ENCODE results near the gene WDR17. TPM values are rescaled to one million over a fixed set of nuclear protein-coding genes. Genes with fewer than 3 reads are reported as not detected.
"Not testable (repeated sequence)": the region's sequence is repeated elsewhere in the genome, so short reads cannot be mapped to it uniquely, and the experiment has no call there.

WDR17 gene
- polyA plus RNA-seq, 3 donors, result 0.45 to 0.98 (median 0.59) TPM

DNA sequence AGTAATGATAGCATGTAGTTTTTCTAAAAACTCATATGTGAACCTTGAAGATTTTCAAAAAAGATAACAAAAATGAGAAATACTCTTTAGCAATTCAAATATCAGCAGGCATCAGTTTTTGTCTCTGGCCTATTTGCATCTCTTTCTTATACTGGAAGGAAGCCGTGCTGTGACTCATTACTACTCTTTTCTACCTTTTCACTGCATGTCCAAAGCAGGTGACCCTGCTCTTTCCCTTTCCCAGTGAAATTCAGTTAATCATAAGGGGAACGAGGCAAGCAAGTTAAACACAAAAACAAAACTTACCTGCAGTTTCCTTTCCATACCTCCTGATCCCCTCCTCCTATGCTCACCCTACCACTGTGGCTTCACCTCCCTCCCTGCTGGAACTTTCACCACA, 120.4 kb downstream of the WDR17 start:
- H3K27ac ChIP-seq (ENCODE audit: low read depth, low read length), result no peak overlapping the region
- 55 to 71% (median 67%) methylated on average over 2 of the region's 2 CpGs for WGBS, 3 donors

DNA sequence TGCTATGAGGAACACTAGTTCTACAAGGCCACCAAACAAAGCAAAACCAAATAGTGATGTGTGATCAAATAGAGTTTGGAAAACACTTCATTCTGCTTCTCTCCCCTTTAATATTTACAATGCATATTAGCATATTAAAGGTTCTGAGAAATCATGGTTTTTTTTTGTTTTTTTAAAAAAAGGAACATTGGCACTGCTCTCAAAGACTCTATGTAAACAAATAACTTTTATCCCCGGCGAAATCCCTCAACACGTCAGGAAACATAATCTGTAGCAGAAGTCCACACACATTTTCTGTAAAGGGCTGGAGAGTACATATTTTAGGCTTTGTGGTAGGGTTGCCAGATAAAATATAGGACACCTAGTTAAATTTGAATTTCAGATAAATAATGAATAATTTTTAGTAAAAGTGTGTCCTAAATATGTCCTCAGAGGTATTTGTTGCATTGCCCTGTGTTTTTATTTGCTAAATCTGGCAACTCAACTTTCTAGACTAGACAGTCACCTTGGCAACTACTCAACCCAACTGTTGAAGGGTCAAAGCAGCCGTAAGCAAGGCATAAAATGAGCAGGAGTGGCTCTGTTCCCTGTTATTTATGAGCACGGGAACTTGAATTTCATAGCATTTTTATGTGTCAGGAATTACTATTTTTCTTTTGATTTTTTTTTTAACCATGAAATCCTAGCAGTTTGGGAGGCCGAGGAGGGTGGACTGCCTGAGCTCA, 121.2 kb downstream of the WDR17 start:
- no peak overlapping the region for H3K27ac ChIP-seq (ENCODE audit: low read depth, low read length)

DNA sequence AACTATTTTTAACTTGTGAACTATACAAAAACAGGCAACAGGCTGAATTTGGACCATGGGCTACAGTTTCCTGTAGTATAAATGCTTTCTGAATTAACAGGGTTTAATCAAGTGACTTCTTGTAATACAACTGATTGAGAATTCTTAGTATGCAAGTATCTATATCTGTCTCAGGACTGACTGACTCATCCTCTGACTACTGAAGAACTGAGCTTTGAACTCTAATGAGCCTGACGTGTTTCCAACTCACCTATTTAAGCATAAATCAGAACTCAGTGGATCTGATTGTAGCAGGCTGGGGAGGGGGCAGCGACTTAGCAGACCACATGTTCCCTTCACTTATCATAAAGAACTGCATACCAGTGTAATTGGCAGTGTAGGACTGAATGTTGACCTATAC, 122.0 kb downstream of the WDR17 start:
- no peak overlapping the region for H3K27ac ChIP-seq (ENCODE audit: low read depth, low read length)
- WGBS, 3 donors, result 62 to 81% (median 79%) methylated on average over 2 of the region's 2 CpGs

More for the DNA sequence above, 121.2 kb downstream of the WDR17 start:
- 63 to 70% (median 63%) methylated on average over 6 of the region's 6 CpGs for WGBS, 3 donors

DNA sequence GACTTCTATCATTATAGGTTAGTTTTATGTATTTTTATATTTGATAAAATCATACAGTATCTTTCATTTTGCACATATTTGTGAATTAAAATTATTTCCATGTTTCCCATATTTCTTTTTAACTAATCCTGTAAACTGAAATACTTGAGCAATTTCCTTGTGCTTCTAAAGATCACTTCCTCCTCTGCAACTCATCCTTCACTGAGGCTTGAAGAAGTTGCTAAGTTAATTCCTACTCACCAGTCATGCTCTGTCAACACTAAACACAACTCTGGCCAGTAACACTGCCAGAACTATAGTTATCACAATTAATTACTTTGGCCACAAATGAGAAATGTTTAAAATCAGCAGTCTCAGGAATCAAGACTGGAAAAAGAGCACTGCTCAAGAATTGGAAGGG, 123.0 kb downstream of the WDR17 start:
- no peak overlapping the region for H3K27ac ChIP-seq (ENCODE audit: low read depth, low read length)

DNA sequence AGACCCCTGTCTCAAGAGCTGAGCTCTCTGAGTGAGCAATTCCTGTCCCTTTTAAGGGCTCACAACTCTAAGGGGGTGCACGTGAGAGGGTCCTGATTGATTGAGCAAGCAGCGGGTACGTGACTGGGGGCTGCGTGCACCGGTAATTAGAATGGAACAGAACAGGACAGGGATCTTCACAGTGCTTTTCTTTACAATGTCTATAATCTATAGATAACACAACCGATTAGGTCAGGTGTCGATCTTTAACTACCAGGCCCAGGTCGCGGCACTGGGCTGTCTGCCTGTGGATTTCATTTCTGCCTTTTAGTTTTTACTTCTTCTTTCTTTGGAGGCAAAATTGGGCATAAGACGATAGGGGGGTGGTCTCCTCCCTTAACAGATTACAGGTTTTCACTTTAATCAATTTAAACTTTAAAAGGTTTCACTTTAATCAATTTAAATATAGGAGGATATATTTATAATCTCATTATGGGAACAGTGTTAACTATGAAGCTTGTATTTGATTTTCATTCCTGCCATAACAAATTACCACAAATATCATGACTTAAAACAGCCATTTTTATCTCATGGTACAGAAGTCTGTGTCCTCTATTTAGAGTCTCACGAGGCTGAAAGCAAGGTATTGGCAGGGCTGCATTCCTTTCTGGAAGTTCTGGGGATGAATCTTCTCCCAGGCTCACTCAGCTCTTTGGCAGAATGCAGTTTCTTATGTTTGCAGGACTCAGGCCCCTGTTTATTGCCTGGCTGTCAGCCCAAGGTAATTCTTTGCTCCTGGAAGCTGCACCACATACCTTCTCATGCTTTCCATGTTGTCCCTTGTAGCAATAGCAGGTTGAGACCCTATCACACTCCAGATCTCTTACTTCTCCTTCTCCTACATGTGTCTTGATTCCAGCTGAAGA, 124.5 kb downstream of the WDR17 start:
- no peak overlapping the region for H3K27ac ChIP-seq (ENCODE audit: low read depth, low read length)
- WGBS, 3 donors, result 67 to 75% (median 72%) methylated on average over 11 of the region's 11 CpGs

DNA sequence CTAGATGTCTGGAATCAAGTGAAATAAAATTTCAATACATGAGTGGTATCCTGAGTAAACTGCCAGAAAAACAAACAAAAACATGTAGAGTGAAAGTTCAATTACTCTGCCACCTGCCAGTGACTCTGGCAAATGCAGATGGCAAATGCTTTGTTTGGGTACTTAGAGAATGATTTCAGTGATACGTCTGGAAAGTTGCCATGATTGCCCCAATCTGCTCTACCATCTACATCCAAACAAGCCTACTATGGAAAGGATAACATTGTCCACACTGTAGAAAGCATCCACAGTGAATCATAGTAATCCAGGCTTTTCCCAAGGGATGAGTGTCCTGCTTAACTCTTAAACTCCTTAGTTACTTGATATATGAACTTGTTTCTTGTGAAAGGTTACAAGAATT, 126.3 kb downstream of the WDR17 start:
- WGBS, 3 donors, result 28 to 35% (median 31%) methylated on average over 1 of the region's 1 CpG
- no peak overlapping the region for H3K27ac ChIP-seq (ENCODE audit: low read depth, low read length)

DNA sequence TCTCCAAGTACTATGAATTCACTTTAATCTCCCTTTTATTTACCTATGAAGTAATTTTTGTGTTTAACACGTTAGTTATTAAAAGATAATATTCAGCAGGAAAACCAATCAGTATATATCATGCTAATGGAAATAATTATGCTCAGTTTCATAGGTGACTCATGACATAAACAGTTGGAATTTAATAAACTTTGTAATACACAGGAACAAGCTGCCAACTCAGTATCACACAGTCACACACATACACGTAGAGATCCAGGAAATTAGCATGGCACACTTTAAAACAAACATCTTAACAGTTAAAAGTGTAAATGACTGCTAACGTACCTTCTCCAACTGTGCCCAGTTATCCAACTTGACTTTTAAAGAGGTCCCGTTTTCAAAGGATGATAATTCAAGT, 127.5 kb downstream of the WDR17 start:
- no peak overlapping the region for H3K27ac ChIP-seq (ENCODE audit: low read depth, low read length)
- 24 to 42% (median 41%) methylated on average over 4 of the region's 4 CpGs for WGBS, 3 donors

DNA sequence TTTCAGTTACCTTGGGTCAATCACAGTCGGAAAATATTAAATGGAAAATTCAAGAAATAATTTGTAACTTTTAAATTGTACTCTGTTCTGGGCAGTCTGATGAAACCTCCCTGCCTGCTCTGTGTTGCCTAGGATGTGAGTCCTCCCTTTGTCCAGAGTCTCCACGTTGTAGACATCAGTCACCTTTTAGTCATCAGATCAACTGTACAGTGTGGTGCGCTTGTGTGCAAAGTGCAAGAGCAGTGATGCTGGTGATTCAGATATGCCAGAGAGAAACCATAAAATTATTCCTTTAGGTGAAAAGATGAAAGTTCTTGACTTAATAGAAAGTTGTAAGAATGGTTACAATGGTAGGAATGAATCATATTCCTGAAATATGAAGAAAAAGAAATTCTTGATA, 128.3 kb downstream of the WDR17 start:
- no peak overlapping the region for H3K27ac ChIP-seq (ENCODE audit: low read depth, low read length)
- WGBS, 3 donors, result 69 to 73% (median 69%) methylated on average over 3 of the region's 3 CpGs

DNA sequence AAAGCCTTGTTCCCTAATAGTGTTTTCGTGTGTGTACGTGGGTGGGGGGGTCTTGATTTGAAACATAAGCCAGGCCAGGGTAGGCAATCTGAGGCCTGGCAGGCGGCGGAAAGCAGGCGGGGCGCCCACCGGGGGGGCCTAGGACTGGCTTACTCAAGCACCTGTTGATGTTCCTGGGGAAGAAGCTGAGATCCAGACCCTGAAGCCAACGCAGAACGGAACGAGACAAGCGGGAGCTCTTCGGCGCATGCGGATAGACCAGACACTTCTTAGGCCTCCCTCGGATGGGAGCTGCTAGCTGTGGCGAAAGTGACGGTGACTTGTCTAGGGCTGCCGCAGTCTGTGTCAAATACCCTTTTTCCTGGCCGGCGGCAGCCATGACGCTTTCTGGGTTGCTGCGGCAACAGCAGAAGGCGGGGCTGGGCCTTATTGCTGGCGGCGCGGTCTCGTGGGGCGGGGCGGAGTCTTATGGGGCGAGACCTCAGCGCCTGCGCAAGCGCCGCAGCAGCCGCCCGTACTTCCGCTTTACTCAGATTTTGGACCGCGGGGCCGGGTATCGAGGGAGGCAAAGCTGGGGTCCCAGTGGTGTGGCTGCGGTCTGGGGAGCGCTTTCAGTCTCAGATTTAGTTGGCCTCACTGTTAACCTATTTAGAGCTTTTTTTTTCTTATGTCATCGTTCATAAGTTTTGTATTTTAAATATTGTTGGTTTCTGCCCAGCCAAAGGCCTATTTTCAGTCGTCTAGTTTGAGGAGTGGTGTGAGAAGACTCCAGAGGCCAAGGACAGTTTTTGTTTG, 129.7 kb downstream of the WDR17 start, which contains the start of gene SPATA4:
Gene SPATA4 (minus strand): TSS at position 402 of the 795 bp plus-strand sequence. CDS start 23 bp downstream, at position 379.
- 1% methylated on average over 45 of the region's 45 CpGs for WGBS, 3 donors

DNA sequence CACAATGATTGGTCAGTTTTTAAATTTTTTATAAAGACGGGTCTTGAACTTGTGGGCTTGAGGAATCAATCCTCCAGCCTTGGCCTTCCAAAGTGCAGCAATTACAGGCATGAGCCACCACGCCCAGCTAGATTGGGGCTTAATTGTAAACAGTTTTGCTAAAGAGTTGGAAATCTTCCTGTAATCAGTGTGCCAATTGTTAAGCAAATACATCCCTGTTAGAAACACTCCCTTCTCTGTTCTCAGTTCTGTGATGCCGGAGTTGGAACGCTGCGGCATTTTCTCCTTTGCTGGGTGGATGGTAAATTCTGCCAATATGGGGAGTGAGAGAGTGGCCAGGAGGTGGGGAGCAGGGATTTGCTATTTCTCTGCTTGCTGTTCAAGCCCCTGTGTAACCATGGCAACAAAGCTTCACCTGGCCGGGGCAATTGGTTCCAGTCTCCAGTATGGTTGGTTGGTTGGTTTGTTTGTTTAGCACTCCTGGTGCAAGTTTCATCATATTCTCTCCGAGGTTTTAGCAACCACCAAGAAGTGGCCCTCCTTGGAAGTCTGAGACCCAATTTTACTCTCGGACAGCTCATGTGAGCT, 132.8 kb downstream of the WDR17 start:
- no peak overlapping the region for H3K27ac ChIP-seq (ENCODE audit: low read depth, low read length)
- 73 to 82% (median 77%) methylated on average over 8 of the region's 8 CpGs for WGBS, 3 donors

More for the DNA sequence above, 129.7 kb downstream of the WDR17 start, which contains the start of gene SPATA4:
- no peak within 1 kb of the TSS for H3K27ac ChIP-seq (ENCODE audit: low read depth, low read length)

DNA sequence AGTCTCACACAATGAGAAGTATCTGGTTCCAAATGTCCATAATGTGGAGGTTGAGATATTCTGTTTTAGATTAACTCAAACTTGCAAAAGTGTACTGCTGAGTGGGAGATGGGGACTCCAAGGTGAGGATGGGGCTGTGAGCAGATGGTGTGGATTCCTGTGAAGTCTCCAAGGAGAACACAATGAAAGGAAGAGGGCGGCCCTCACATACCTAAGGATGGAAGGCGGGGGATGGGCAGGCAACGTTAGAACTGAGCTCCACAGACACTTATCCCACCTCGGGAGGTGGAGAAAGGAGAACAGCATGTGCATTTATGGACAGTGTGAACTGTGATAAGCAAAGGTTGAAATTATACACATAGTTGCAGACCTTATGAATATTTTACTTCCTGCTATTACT, 139.7 kb downstream of the WDR17 start:
- H3K27ac ChIP-seq (ENCODE audit: low read depth, low read length), result no peak overlapping the region
- WGBS, 3 donors, result 55 to 58% (median 58%) methylated on average over 4 of the region's 4 CpGs

DNA sequence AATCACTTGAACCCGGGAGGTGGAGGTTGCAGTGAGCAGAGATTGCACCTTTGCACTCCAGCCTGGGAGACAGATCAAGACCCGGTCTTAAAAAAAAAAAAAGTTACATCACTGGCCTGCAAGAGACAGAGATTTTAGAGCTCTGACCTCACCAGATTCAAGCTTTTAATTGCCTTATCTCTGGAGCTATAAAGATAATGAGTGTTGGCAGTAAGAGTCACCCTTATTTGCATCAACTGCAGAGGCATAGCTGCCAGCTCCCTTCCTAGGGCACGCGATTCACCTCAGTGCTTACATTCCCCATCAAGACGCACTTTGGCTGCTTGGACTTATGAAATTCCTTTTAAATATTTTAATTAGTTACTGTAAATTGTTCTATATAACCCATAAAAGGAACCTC, 142.2 kb downstream of the WDR17 start:
- 73 to 81% (median 78%) methylated on average over 5 of the region's 5 CpGs for WGBS, 3 donors
- no peak overlapping the region for H3K27ac ChIP-seq (ENCODE audit: low read depth, low read length)

DNA sequence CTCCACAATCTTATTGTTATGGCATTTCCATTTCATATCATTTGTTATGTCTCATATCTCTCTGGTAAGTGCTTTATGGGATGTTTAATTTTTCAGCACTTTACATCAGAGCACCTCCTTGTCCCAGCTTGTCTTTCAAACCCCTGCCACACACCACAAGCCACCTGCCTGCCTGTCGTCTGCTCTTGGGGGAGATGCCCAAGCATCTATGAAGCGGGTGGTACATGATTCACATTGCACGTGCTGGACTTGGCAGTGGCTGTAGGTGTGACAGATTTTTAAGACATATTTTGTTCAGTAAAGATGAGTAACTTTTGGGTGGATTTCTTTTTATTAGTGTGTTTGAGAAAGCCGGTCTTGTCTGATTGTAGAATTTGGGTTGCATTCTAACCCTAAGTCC, 143.9 kb downstream of the WDR17 start:
- 84 to 87% (median 87%) methylated on average over 4 of the region's 4 CpGs for WGBS, 3 donors
- no peak overlapping the region for H3K27ac ChIP-seq (ENCODE audit: low read depth, low read length)

DNA sequence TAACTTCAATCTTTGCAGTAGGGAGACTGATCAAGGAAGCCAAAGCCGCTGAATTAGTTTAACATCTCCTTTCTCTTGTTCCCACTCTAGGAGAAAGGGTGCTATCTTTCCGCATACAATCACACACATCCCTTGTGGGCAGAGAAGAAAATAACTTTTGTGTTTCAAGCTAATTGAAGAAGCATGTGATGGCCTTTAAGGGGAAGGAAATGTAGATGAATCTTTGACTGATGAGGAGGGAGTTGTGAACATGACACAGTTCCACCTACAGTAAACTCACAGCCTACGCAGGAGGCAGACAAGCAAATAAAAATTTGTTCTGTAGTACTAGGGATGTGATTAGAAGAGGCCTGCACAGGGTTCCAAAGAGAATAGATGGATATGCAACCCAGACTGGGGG, 144.5 kb downstream of the WDR17 start:
- no peak overlapping the region for H3K27ac ChIP-seq (ENCODE audit: low read depth, low read length)
- 76 to 90% (median 87%) methylated on average over 3 of the region's 3 CpGs for WGBS, 3 donors

DNA sequence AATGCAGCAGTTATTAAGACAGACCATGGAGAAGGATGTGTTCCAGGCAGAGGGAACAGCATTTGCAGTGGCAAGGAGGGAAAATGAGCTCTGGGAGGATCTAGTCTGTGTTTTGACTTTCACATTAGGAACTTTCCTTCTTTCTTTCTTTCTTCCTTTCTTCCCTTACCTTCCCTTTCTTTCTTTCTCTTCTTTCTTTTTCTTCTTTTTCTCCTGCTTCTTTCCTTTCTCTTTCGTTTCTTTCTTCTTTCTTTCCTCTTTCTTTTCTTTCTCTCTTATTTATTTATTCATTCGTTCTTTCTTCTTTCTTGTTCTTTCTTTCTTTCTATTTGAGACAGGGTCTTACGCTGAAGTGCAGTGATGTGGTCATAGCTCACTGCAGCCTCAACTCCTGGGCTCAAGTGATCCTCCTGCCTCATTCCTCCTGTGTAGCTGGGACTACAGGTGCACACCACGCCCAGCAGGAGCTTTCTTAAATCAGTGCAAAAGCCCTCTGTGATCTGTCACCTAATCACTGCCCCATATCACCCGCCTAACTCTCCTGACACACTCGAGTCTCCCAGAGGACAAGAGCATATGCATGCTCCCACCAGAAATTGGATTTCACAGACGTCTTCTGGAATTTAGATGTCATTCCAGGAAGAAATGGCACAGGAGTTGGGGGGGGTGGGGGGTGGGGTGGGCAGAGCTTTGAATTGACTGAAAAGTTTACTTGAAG, 145.1 kb downstream of the WDR17 start:
- H3K27ac ChIP-seq (ENCODE audit: low read depth, low read length), result no peak overlapping the region
- 65 to 78% (median 78%) methylated on average over 7 of the region's 7 CpGs for WGBS, 3 donors

DNA sequence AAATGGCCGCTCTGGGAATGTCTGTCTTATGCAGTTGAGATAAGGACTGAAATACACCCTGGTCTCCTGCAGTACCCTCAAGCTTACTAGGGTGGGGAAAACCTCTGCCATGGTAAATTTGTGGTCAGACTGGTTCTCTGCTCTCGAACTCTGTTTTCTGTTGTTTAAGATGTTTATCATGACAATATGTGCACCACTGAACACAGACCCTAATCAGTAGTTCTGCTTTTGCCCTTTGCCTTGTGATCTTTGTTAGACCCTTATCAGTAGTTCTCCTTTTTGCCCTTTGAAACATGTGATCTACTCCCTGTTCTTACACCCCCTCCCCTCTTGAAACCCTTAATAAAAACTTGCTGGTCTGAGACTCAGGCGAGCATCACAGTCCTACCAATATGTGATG, 146.7 kb downstream of the WDR17 start:
- not testable (repeated sequence) for H3K27ac ChIP-seq (ENCODE audit: low read depth, low read length)
- WGBS, 3 donors, result 79 to 84% (median 80%) methylated on average over 3 of the region's 3 CpGs

DNA sequence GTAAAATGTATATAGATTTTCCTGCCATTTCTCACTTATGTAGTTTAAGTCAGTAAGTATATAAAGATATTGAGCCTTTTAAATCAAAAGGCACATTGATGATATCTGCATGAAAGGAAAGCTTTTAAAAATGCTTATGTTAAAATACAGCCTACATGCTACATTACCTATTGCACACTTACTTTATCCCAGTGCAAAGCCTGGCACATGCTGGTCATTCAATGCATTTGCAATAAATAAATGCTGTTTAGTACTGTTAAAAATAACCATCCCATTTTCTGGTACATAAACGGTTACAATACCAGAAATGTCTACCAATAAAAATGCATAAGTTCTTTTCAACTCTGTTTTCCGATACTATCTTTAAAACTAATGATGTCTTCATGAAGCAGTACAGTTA, 151.9 kb downstream of the WDR17 start:
- H3K27ac ChIP-seq (ENCODE audit: low read depth, low read length), result no peak overlapping the region
- WGBS, 3 donors, result 65 to 69% (median 66%) methylated on average over 2 of the region's 2 CpGs

DNA sequence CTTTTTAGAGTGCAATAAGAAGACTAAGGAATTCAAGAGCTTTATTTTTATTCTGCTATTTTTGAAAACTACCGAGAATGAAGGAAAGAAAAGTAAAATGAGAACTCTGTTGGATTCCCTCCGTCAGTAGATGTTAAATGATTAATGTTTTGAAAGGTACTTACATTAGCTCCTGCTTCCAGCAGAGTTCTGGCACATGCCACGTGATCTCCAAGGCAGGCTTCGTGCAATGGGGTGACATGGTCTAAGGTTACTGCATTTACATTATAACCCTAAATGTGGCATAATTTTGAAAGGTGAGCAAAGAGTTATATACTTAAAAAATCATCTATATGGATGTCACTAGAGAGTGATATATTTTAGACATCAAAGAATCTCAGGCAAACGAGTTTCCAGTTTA, 156.5 kb downstream of the WDR17 start:
- 53 to 78% (median 63%) methylated on average over 5 of the region's 5 CpGs for WGBS, 3 donors
- no peak overlapping the region for H3K27ac ChIP-seq (ENCODE audit: low read depth, low read length)
